Neural progenitor cell (in vitro differentiated cells): ENCODE data around the gene TMEM130. TPM values are rescaled to one million over a fixed set of nuclear protein-coding genes. Genes with fewer than 3 reads are reported as not detected.
A peak's percentile ranks its signal among the peaks of the same experiment; 100 is the strongest.

ENCODE experiments used
- DNase-seq: peaks from one replicate; pipeline ENCODE4 v3.0.0-alpha.2; 2016; ENCODE audit warnings: low spot score
- H2AFZ ChIP-seq: fragments of 200-600 bp; sonication (generic); replicated peaks from 2 replicates; pipeline ENCODE4 v1.6.1; 2016; ENCODE audit warnings: antibody characterized with exemption
- H3F3A ChIP-seq: fragments of 200-600 bp; sonication (generic); 2 replicates; pipeline ENCODE4 v1.6.1; 2016; ENCODE audit warnings: antibody characterized with exemption, low read depth
- H3K27ac ChIP-seq: fragments of 200-600 bp; sonication (generic); 2 replicates; pipeline ENCODE4 v1.5.1; 2016; ENCODE audit warnings: mild to moderate bottlenecking
- H3K27me3 ChIP-seq: fragments of 200-600 bp; sonication (generic); 2 replicates; pipeline ENCODE4 v1.6.1; 2016; ENCODE audit warnings: mild to moderate bottlenecking, moderate library complexity
- H3K36me3 ChIP-seq: fragments of 200-600 bp; sonication (generic); 2 replicates; pipeline ENCODE4 v1.5.1; 2016
- H3K4me1 ChIP-seq: fragments of 200-600 bp; sonication (generic); 2 replicates; pipeline ENCODE4 v1.6.1; 2016; ENCODE audit warnings: mixed run types
- H3K4me2 ChIP-seq: fragments of 200-600 bp; sonication (generic); 2 replicates; pipeline ENCODE4 v1.6.1; 2016
- H3K4me3 ChIP-seq: fragments of 200-600 bp; sonication (generic); 2 replicates; pipeline ENCODE4 v1.5.1; 2016
- H3K79me2 ChIP-seq: fragments of 200-600 bp; sonication (generic); 2 replicates; pipeline ENCODE4 v1.6.1; 2016; ENCODE audit warnings: low read depth
- H3K9ac ChIP-seq: fragments of 200-600 bp; sonication (generic); 2 replicates; pipeline ENCODE4 v1.6.1; 2016
- H3K9me3 ChIP-seq: fragments of 200-600 bp; sonication (generic); 2 replicates; pipeline ENCODE4 v1.5.1; 2016; ENCODE audit warnings: low read depth
- H4K20me1 ChIP-seq: fragments of 200-600 bp; sonication (generic); 2 replicates; pipeline ENCODE4 v1.6.1; 2016; ENCODE audit warnings: low read depth
- H3K27ac Mint-ChIP-seq: 3 replicates; pipeline ENCODE4 v1.8.0; 2021; ENCODE audit warnings: mixed read lengths
- H3K27me3 Mint-ChIP-seq: 2 replicates; pipeline ENCODE4 v1.8.0; 2022; ENCODE audit warnings: low read depth, mild to moderate bottlenecking, inconsistent platforms, moderate library complexity, mixed read lengths; ENCODE audit not compliant: insufficient read depth
- H3K36me3 Mint-ChIP-seq: 3 replicates; pipeline ENCODE4 v1.8.0; 2021; ENCODE audit warnings: mixed read lengths
- H3K4me1 Mint-ChIP-seq: 3 replicates; pipeline ENCODE4 v1.8.0; 2021; ENCODE audit warnings: mixed read lengths
- H3K4me3 Mint-ChIP-seq: 3 replicates; pipeline ENCODE4 v1.8.0; 2021; ENCODE audit warnings: mild to moderate bottlenecking, moderate library complexity, mixed read lengths
- H3K9me3 Mint-ChIP-seq: 3 replicates; pipeline ENCODE4 v1.8.0; 2020; ENCODE audit warnings: mixed read lengths
- CTCF ChIP-seq: fragments of 200-600 bp; sonication (generic); IDR thresholded peaks from 2 replicates; pipeline ENCODE4 v1.5.1; 2017; ENCODE audit warnings: antibody characterized with exemption, mild to moderate bottlenecking
- EZH2 ChIP-seq: fragments of 200-600 bp; sonication (generic); IDR thresholded peaks from 2 replicates; pipeline ENCODE4 v1.6.1; 2017; ENCODE audit warnings: antibody characterized with exemption, mild to moderate bottlenecking, moderate library complexity
- EZH2phosphoT487 ChIP-seq: fragments of 200-600 bp; sonication (generic); IDR thresholded peaks from 2 replicates; pipeline ENCODE4 v1.6.1; 2017; ENCODE audit warnings: antibody characterized with exemption
- total RNA-seq: library from RNA; depleted of rRNA; stranded (reverse); fragments of >200 nt; gene quantifications from 2 replicates; pipeline ENCODE4 v1.2.3, GENCODE V29; 2015; ENCODE audit warnings: low replicate concordance

Gene TMEM130
- total RNA-seq, 1 donor from 2014 or later, result 1.0 TPM

GRCh38 chr7:98866765-98867164, 3.0 kb downstream of the TMEM130 start:
- H2AFZ ChIP-seq, result no peak overlapping the region
- Mint-ChIP-seq H3K9me3 (no peaks in the 10 kb centered on the region), H3K27me3 (peaks cover 29% of the 10 kb centered on the region), H3K4me1 (peaks cover 19% of the 10 kb centered on the region), H3K36me3 (no peaks in the 10 kb centered on the region), H3K4me3 (peak overlapping the region; percentile 75), H3K27ac (peak overlapping the region; percentile 80)
- no peak overlapping the region for H3K4me3 ChIP-seq
- peaks cover 6% of the 10 kb centered on the region for H3K4me1 ChIP-seq
- H3K27me3 ChIP-seq, result peaks cover 43% of the 10 kb centered on the region
- no peaks in the 10 kb centered on the region for H3K79me2 ChIP-seq
- no peak overlapping the region for H3K4me2 ChIP-seq
- H4K20me1 ChIP-seq, result no peaks in the 10 kb centered on the region
- H3K36me3 ChIP-seq, result no peaks in the 10 kb centered on the region
- no peaks in the 10 kb centered on the region for H3K9me3 ChIP-seq
- TF ChIP-seq CTCF (no peak), EZH2phosphoT487 (no peak), EZH2 (no peak)
- no peak for DNase-seq
- H3F3A ChIP-seq, result peaks cover 15% of the 10 kb centered on the region
- no peak overlapping the region for H3K27ac ChIP-seq
- H3K9ac ChIP-seq, result no peak overlapping the region

- Histone ChIP-seq H3K79me2 (no peaks in the 10 kb centered on the region), H3K9ac (no peak overlapping the region), H3K4me1 (peaks cover 6% of the 10 kb centered on the region), H4K20me1 (no peaks in the 10 kb centered on the region), H3K27me3 (peaks cover 39% of the 10 kb centered on the region), H3K27ac (no peak overlapping the region), H3K4me2 (no peak overlapping the region), H3K9me3 (no peaks in the 10 kb centered on the region), H3K4me3 (no peak overlapping the region), H3K36me3 (no peaks in the 10 kb centered on the region), H2AFZ (no peak overlapping the region), H3F3A (peaks cover 15% of the 10 kb centered on the region)
- TF ChIP-seq EZH2 (no peak), CTCF (no peak), EZH2phosphoT487 (no peak)
- DNase-seq, result no peak
- no peaks in the 10 kb centered on the region for H3K9me3 Mint-ChIP-seq
- H3K4me1 Mint-ChIP-seq, result peaks cover 19% of the 10 kb centered on the region
- H3K36me3 Mint-ChIP-seq, result no peaks in the 10 kb centered on the region
- H3K27me3 Mint-ChIP-seq, result peaks cover 24% of the 10 kb centered on the region
- peak overlapping the region; percentile 80 for H3K27ac Mint-ChIP-seq
- no peak overlapping the region for H3K4me3 Mint-ChIP-seq
Measured at GRCh38 chr7:98866351-98866750, 3.5 kb downstream of the TMEM130 start.

- no peaks in the 10 kb centered on the region for H3K9me3 Mint-ChIP-seq
- H4K20me1 ChIP-seq, result no peaks in the 10 kb centered on the region
- H3K27me3 Mint-ChIP-seq, result peaks cover 15% of the 10 kb centered on the region
- H3K4me1 ChIP-seq, result peaks cover 6% of the 10 kb centered on the region
- H2AFZ ChIP-seq, result no peak overlapping the region
- no peaks in the 10 kb centered on the region for H3K36me3 ChIP-seq
- H3K4me1 Mint-ChIP-seq, result peaks cover 16% of the 10 kb centered on the region
- DNase-seq, result no peak
- H3K27ac Mint-ChIP-seq, result no peak overlapping the region
- no peak overlapping the region for H3K4me3 ChIP-seq
- H3K4me3 Mint-ChIP-seq, result no peak overlapping the region
- peaks cover 9% of the 10 kb centered on the region for H3F3A ChIP-seq
- H3K4me2 ChIP-seq, result no peak overlapping the region
- TF ChIP-seq EZH2 (no peak), EZH2phosphoT487 (no peak), CTCF (no peak)
- H3K27me3 ChIP-seq, result peaks cover 24% of the 10 kb centered on the region
- H3K9me3 ChIP-seq, result no peaks in the 10 kb centered on the region
- no peaks in the 10 kb centered on the region for H3K36me3 Mint-ChIP-seq
- no peak overlapping the region for H3K9ac ChIP-seq
- H3K79me2 ChIP-seq, result no peaks in the 10 kb centered on the region
- no peak overlapping the region for H3K27ac ChIP-seq
Measured at GRCh38 chr7:98864731-98865453, 4.9 kb downstream of the TMEM130 start.
